Amygdala (tissue), 56 donors: ENCODE measurements around the gene PITPNC1.
"Not testable (repeated sequence)": the region's sequence is repeated elsewhere in the genome, so short reads cannot be mapped to it uniquely, and the experiment has no call there.

Experiments used
- DNase-seq, 56 donors: peaks; one replicate each; lab custom pipeline; 2025; lab: John Stamatoyannopoulos, UW

The PITPNC1 gene

GRCh38 chr17:67366193-67367157, 10.6 kb upstream of the PITPNC1 start, which contains the start of gene PSMD12:
Gene PSMD12, minus strand, starts transcription at chr17:67366577. Its CDS starts 58 bp downstream, at chr17:67366519.
- DNase-seq: peak; percentile 60 to 95 (median 90)

GRCh38 chr17:67369676-67370075, 7.4 kb upstream of the PITPNC1 start:
- DNase-seq: no peak

- no peak for DNase-seq
These were observed 4.3 kb upstream of the PITPNC1 start for GRCh38 chr17:67372751-67373150.

GRCh38 chr17:67374329-67375053, 2.6 kb upstream of the PITPNC1 start:
- DNase-seq: peak in 52 of 56 donors; percentile 4 to 87 (median 56)

- no peak for DNase-seq
These were observed 2.0 kb upstream of the PITPNC1 start for GRCh38 chr17:67375054-67375427.

- DNase-seq: no peak
These were observed 1.4 kb upstream of the PITPNC1 start for GRCh38 chr17:67375716-67376115.

GRCh38 chr17:67376415-67376736, 705 bp upstream of the PITPNC1 start:
- DNase-seq: no peak

- DNase-seq: peak in 13 of 56 donors; percentile 7 to 65 (median 42)
These were observed 690 bp downstream of the PITPNC1 start for GRCh38 chr17:67377488-67378453.

GRCh38 chr17:67378454-67379250, 1.6 kb downstream of the PITPNC1 start:
- peak in 46 of 56 donors; percentile 8 to 76 (median 50) for DNase-seq

- peak in 2 of 56 donors; percentile 48 to 49 for DNase-seq
These were observed 2.2 kb downstream of the PITPNC1 start for GRCh38 chr17:67379251-67379630.

- DNase-seq: no peak
These were observed 4.8 kb downstream of the PITPNC1 start for GRCh38 chr17:67381929-67382257.

GRCh38 chr17:67385122-67385988, 8.3 kb downstream of the PITPNC1 start:
- no peak for DNase-seq

- DNase-seq: peak in 15 of 56 donors; percentile 6 to 60 (median 10)
These were observed 10.0 kb downstream of the PITPNC1 start for GRCh38 chr17:67386965-67387551.

- DNase-seq: not testable (repeated sequence)
These were observed 11.5 kb downstream of the PITPNC1 start for GRCh38 chr17:67388536-67388935.

GRCh38 chr17:67388986-67389385, 11.9 kb downstream of the PITPNC1 start:
- DNase-seq: no peak

- DNase-seq: no peak
These were observed 13.0 kb downstream of the PITPNC1 start for GRCh38 chr17:67390006-67390645.

- DNase-seq: peak in 32 of 56 donors; percentile 4 to 60 (median 20)
These were observed 13.7 kb downstream of the PITPNC1 start for GRCh38 chr17:67390646-67391361.
